Nephron (organoid): ENCODE results near the gene TRAPPC6A.

Experiments used
- H3K27ac Mint-ChIP-seq, 3 experiments: 2 replicates each; pipeline ENCODE4 v1.8.0; 2020; ENCODE audit warnings: mixed read lengths in 3 of 3, mild to moderate bottlenecking in 2 of 3, moderate library complexity in 1 of 3
- H3K27me3 Mint-ChIP-seq: 2 replicates; pipeline ENCODE4 v1.8.0; 2021; ENCODE audit warnings: low read depth, mild to moderate bottlenecking, moderate library complexity, mixed read lengths
- H3K36me3 Mint-ChIP-seq: 2 replicates; pipeline ENCODE4 v1.8.0; 2020; ENCODE audit warnings: low read depth, mixed read lengths
- H3K4me1 Mint-ChIP-seq: 2 replicates; pipeline ENCODE4 v1.8.0; 2020; ENCODE audit warnings: mixed read lengths
- H3K4me3 Mint-ChIP-seq, 3 experiments: 2 replicates each; pipeline ENCODE4 v1.8.0; 2020; ENCODE audit warnings: mild to moderate bottlenecking in 3 of 3, mixed read lengths in 3 of 3, moderate library complexity in 2 of 3
- H3K9me3 Mint-ChIP-seq: 2 replicates; pipeline ENCODE4 v1.8.0; 2020; ENCODE audit warnings: mixed read lengths
- TF ChIP-seq, protein P1 (sequence below), 3 experiments: fragments of 200-600 bp; sonication (generic); IDR thresholded peaks; one replicate each; pipeline ENCODE4 v1.5.0; 2021; ENCODE audit warnings: antibody characterized with exemption in 3 of 3; ENCODE audit not compliant: unreplicated experiment in 3 of 3

The TRAPPC6A gene

DNA sequence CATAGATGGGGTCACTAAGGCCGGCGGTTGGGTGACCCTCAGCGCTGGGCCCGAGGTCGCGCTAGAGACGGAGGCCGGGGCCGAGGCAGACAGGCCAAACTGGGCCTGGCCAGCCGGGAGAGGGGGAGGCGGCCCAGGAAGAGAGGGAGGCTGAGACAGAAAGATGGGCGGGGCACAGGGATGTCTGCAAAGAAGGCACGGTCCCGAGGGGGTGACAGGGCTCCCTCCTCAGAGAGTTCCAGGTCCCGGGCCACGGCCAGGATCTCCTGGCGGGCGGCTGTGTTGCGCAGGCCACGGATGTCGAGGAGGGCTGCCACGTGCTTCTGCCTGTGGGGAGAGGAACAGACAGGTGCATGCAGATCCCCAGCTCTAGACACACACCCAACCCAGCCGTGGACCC, 35.0 kb upstream of the TRAPPC6A start:
- H3K27ac Mint-ChIP-seq = no peak overlapping the region
- H3K27me3 Mint-ChIP-seq = peaks cover 58% of the 10 kb centered on the region

DNA sequence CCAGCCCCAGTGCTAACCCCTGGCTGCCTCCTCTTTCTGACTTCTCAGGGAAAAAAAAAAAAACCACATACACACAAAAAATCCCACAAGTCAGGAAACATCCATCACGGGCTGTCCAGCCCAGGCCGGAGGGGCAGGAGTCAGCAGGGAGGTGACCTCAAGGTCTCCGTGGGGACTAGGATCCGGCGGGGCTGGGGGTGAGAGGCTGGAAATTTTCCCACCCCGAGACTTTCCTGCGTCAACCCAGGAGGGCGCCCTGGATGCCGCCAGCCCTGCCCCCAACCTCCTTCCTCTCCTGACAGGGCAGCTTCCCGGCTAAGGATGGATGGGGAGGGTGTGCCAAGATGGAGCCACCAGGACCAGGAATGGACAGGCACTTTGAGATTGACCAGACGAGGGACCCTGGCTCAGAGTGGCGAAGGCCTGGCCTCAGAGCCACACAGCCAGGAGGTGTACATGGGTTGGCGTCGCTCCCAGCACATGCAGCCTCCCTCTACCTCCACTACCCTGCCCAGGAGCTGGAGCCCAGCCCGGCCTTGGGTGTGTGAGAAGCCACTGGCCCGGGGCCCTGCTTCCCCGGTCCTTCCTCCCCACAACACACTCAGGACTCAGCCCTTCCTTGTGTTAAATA, 33.8 kb upstream of the TRAPPC6A start:
- no peaks in the 10 kb centered on the region for H3K9me3 Mint-ChIP-seq
- TF ChIP-seq, protein P1, sequence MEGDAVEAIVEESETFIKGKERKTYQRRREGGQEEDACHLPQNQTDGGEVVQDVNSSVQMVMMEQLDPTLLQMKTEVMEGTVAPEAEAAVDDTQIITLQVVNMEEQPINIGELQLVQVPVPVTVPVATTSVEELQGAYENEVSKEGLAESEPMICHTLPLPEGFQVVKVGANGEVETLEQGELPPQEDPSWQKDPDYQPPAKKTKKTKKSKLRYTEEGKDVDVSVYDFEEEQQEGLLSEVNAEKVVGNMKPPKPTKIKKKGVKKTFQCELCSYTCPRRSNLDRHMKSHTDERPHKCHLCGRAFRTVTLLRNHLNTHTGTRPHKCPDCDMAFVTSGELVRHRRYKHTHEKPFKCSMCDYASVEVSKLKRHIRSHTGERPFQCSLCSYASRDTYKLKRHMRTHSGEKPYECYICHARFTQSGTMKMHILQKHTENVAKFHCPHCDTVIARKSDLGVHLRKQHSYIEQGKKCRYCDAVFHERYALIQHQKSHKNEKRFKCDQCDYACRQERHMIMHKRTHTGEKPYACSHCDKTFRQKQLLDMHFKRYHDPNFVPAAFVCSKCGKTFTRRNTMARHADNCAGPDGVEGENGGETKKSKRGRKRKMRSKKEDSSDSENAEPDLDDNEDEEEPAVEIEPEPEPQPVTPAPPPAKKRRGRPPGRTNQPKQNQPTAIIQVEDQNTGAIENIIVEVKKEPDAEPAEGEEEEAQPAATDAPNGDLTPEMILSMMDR (IDR thresholded peaks at IDR 0.05; ENCODE audit: unreplicated experiment in 3 of 3) = no peak
- peaks cover 46% of the 10 kb centered on the region for H3K27me3 Mint-ChIP-seq
- no peak overlapping the region for H3K4me3 Mint-ChIP-seq
- H3K36me3 Mint-ChIP-seq = no peaks in the 10 kb centered on the region
- H3K27ac Mint-ChIP-seq = peak overlapping the region in 1 of 3 experiments; percentile 38
- peaks cover 17% of the 10 kb centered on the region for H3K4me1 Mint-ChIP-seq

More for the DNA sequence above, 35.0 kb upstream of the TRAPPC6A start:
- TF ChIP-seq, protein P1 (IDR thresholded peaks at IDR 0.05; ENCODE audit: unreplicated experiment in 3 of 3) = no peak
- H3K36me3 Mint-ChIP-seq = no peaks in the 10 kb centered on the region
- H3K9me3 Mint-ChIP-seq = no peaks in the 10 kb centered on the region
- H3K4me3 Mint-ChIP-seq = no peak overlapping the region
- H3K4me1 Mint-ChIP-seq = peaks cover 20% of the 10 kb centered on the region

DNA sequence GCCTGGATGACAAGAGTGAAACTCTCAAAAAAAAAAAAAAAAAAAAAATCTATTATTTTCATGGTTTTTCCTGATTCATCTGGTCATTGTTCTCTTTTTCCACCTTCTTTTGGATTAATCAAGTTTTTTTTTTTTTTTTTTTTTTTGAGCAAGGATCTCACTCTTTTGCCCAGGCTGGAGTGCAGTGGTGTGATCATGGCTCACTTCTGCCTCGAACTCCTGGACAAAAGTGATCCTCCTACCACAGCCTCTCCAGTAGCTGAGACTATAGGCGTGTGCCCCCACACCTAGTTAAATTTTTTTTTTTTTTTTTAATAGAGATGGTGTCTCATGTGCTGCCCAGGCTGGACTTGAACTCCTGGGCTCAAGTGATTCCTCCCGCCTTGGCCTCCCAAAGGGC, 28.3 kb upstream of the TRAPPC6A start:
- Mint-ChIP-seq H3K36me3 (no peaks in the 10 kb centered on the region), H3K4me1 (no peaks in the 10 kb centered on the region), H3K27ac (no peak overlapping the region), H3K9me3 (no peaks in the 10 kb centered on the region), H3K27me3 (peaks cover 4% of the 10 kb centered on the region), H3K4me3 (no peak overlapping the region)
- TF ChIP-seq, protein P1 (IDR thresholded peaks at IDR 0.05; ENCODE audit: unreplicated experiment in 3 of 3) = no peak

- TF ChIP-seq, protein P1 (IDR thresholded peaks at IDR 0.05; ENCODE audit: unreplicated experiment in 3 of 3) = no peak
- Mint-ChIP-seq H3K27ac (no peak overlapping the region), H3K27me3 (no peaks in the 10 kb centered on the region), H3K9me3 (no peaks in the 10 kb centered on the region), H3K36me3 (no peaks in the 10 kb centered on the region), H3K4me3 (no peak overlapping the region), H3K4me1 (no peaks in the 10 kb centered on the region)
These were observed 27.8 kb upstream of the TRAPPC6A start for GRCh38 chr19:45205810-45206209.

DNA sequence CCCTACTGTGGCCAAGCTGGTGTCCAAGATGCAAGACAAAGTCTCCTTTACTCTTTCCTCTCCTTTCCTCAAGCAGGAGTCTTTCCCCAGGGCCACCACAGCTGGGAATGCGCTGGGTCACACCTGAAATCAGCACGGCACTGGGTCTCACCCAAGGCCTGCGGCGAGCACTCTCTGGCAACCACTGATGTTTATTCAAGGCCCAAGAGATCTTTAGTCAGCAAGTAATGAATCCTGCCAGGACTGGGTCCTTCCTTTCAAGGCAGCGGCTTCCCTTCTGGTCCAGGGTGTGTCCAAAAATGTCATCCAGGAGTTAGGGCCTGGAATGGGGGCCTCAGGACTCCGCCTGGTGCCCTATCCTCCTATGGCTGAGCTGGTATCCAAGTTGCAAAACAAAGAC, 24.6 kb upstream of the TRAPPC6A start:
- H3K36me3 Mint-ChIP-seq = no peaks in the 10 kb centered on the region
- TF ChIP-seq, protein P1 (IDR thresholded peaks at IDR 0.05; ENCODE audit: unreplicated experiment in 3 of 3) = no peak
- H3K27ac Mint-ChIP-seq = no peak overlapping the region
- no peaks in the 10 kb centered on the region for H3K9me3 Mint-ChIP-seq
- H3K4me3 Mint-ChIP-seq = no peak overlapping the region
- H3K27me3 Mint-ChIP-seq = peaks cover 4% of the 10 kb centered on the region
- H3K4me1 Mint-ChIP-seq = peaks cover 4% of the 10 kb centered on the region

GRCh38 chr19:45200568-45200967, 22.5 kb upstream of the TRAPPC6A start:
- Mint-ChIP-seq H3K4me3 (no peak overlapping the region), H3K36me3 (no peaks in the 10 kb centered on the region), H3K27ac (peak overlapping the region in 1 of 3 experiments; percentile 18), H3K27me3 (peaks cover 7% of the 10 kb centered on the region), H3K9me3 (no peaks in the 10 kb centered on the region), H3K4me1 (peaks cover 4% of the 10 kb centered on the region)
- TF ChIP-seq, protein P1 (IDR thresholded peaks at IDR 0.05; ENCODE audit: unreplicated experiment in 3 of 3) = peak; percentile 48 to 68 (median 51)
